Keratinocyte (primary cell): Measurements from ENCODE around the gene GPR65. TPM values are rescaled to one million over a fixed set of nuclear protein-coding genes. Genes with fewer than 3 reads are reported as not detected.

Source experiments
- DNase-seq: peaks from one replicate; pipeline ENCODE4 v3.0.0-alpha.2; 2011; ENCODE audit warnings: low read depth, missing footprints, low spot score
- FAIRE-seq: peaks from 2 replicates; lab custom pipeline; 2011; peaks lifted over from hg19 to GRCh38; lab: Jason Lieb, UNC
- H2AFZ ChIP-seq: 2 replicates; pipeline ENCODE4 v1.6.0; 2012; ENCODE audit warnings: low read length, control low read depth, inconsistent platforms; ENCODE audit not compliant: control insufficient read depth
- H3K27ac ChIP-seq: 2 replicates; pipeline ENCODE4 v1.5.1; 2011; ENCODE audit warnings: low read length; ENCODE audit not compliant: control insufficient read depth, insufficient read depth
- H3K27me3 ChIP-seq: 3 replicates; pipeline ENCODE4 v1.6.0; 2011; ENCODE audit warnings: low read length; ENCODE audit not compliant: control insufficient read depth, insufficient read depth; ENCODE audit errors: extremely low read depth
- H3K36me3 ChIP-seq, 2 experiments: 2 replicates in 1 of 2; 3 replicates in 1 of 2; pipeline ENCODE4 v1.5.1; 2011; ENCODE audit warnings: low read length in 2 of 2, mild to moderate bottlenecking in 1 of 2; ENCODE audit not compliant: control insufficient read depth in 2 of 2, insufficient read depth in 2 of 2; ENCODE audit errors: extremely low read depth in 1 of 2
- H3K4me1 ChIP-seq: 3 replicates; pipeline ENCODE4 v1.5.1; 2011; ENCODE audit warnings: low read length; ENCODE audit not compliant: control insufficient read depth, insufficient read depth; ENCODE audit errors: extremely low read depth
- H3K4me2 ChIP-seq: 3 replicates; pipeline ENCODE4 v1.6.0; 2011; ENCODE audit warnings: low read depth, low read length; ENCODE audit not compliant: control insufficient read depth, insufficient read depth; ENCODE audit errors: extremely low read depth
- H3K4me3 ChIP-seq, 3 experiments: fragments of 200-600 bp in 1 of 3; sonication (generic) in 1 of 3; 2 replicates in 2 of 3; 3 replicates in 1 of 3; pipeline ENCODE4 v1.5.1; 2011 to 2016; ENCODE audit warnings: low read length in 3 of 3, mild to moderate bottlenecking in 3 of 3, control low read depth in 2 of 3, inconsistent platforms in 1 of 3, low read depth in 1 of 3, mixed read lengths in 1 of 3, mixed run types in 1 of 3, moderate library complexity in 1 of 3; ENCODE audit not compliant: control insufficient read depth in 2 of 3, insufficient read depth in 2 of 3; ENCODE audit errors: extremely low read depth in 1 of 3
- H3K79me2 ChIP-seq: 2 replicates; pipeline ENCODE4 v1.6.0; 2012; ENCODE audit warnings: low read length; ENCODE audit not compliant: control insufficient read depth, insufficient read depth
- H3K9ac ChIP-seq: 3 replicates; pipeline ENCODE4 v1.6.0; 2011; ENCODE audit warnings: low read length; ENCODE audit not compliant: control insufficient read depth, insufficient read depth; ENCODE audit errors: extremely low read depth
- H3K9me1 ChIP-seq: 3 replicates; pipeline ENCODE4 v1.6.0; 2011; ENCODE audit warnings: low read length; ENCODE audit not compliant: control insufficient read depth, insufficient read depth; ENCODE audit errors: extremely low read depth
- H3K9me3 ChIP-seq: 2 replicates; pipeline ENCODE4 v1.5.1; 2012; ENCODE audit warnings: low read depth, low read length; ENCODE audit not compliant: control insufficient read depth
- H4K20me1 ChIP-seq: 3 replicates; pipeline ENCODE4 v1.6.0; 2011; ENCODE audit warnings: low read length; ENCODE audit not compliant: control insufficient read depth, insufficient read depth; ENCODE audit errors: extremely low read depth
- CTCF ChIP-seq, 3 experiments: IDR thresholded peaks in 1 of 3; conservative IDR thresholded peaks in 1 of 3; optimal IDR thresholded peaks in 1 of 3; 2 replicates in 2 of 3; 3 replicates in 1 of 3; pipeline versions ENCODE3 to v1.5.1; 2011; ENCODE audit warnings: low read length in 3 of 3, mild to moderate bottlenecking in 3 of 3, moderate library complexity in 2 of 3, control low read depth in 1 of 3, inconsistent platforms in 1 of 3; ENCODE audit not compliant: insufficient read depth in 2 of 3; ENCODE audit errors: extremely low read depth in 1 of 3
- EZH2 ChIP-seq: IDR thresholded peaks from one replicate; pipeline ENCODE4 v1.6.1; 2012; ENCODE audit warnings: inconsistent platforms, mild to moderate bottlenecking, low read length, moderate library complexity
- dilution Hi-C: fragments of 300-500 bp; cut with MboI; formaldehyde crosslinking; loops from one replicate; pipeline ENCODE4 v1.7.0; 2020; ENCODE audit warnings: low sequenced_read_pairs; ENCODE audit not compliant: extremely low pct_ligation_motif_present
- polyA plus RNA-seq, 5 experiments: library from polyadenylated mRNA; depleted of rRNA in 3 of 5; stranded (reverse) in 3 of 5; stranded (forward) in 1 of 5; unstranded in 1 of 5; fragments of >200 nt; gene quantifications; 1 replicate in 1 of 5; 2 replicates in 3 of 5; 3 replicates in 1 of 5; pipeline versions ENCODE4 v1.2.1 to v1.2.3, GENCODE V29; 2011 to 2012; ENCODE audit warnings: missing spikeins in 2 of 5, low read depth in 1 of 5, low replicate concordance in 1 of 5

Gene GPR65
- polyA plus RNA-seq, 1 donor (not counting 4 experiments of a cell fraction or from before 2014, with no cell fraction given): not detected

GRCh38 chr14:88003425-88003824 lies 1.5 kb upstream of the GPR65 start:
- Histone ChIP-seq H3K4me3 (no peak overlapping the region), H3K9ac (no peak overlapping the region), H3K27me3 (no peaks in the 10 kb centered on the region), H3K27ac (no peak overlapping the region), H3K4me1 (no peaks in the 10 kb centered on the region), H2AFZ (no peak overlapping the region), H4K20me1 (no peaks in the 10 kb centered on the region), H3K4me2 (no peak overlapping the region), H3K79me2 (no peaks in the 10 kb centered on the region), H3K9me1 (no peaks in the 10 kb centered on the region), H3K9me3 (no peaks in the 10 kb centered on the region), H3K36me3 (no peaks in the 10 kb centered on the region)
- TF ChIP-seq EZH2: no peak
- TF ChIP-seq CTCF (optimal IDR thresholded peaks at IDR 0.05 in 1 of 3, IDR thresholded peaks at IDR 0.05 in 1 of 3, conservative IDR thresholded peaks at IDR 0.05 in 1 of 3; ENCODE audit: extremely low read depth in 1 of 3, insufficient read depth in 2 of 3, low read length in 3 of 3): no peak
- DNase-seq (no peak), FAIRE-seq (no peak)
- dilution Hi-C loops: no loop called here

GRCh38 chr14:88004506-88005036 lies 364 bp upstream of the GPR65 start:
- Histone ChIP-seq H3K27ac (no peak overlapping the region), H3K79me2 (no peaks in the 10 kb centered on the region), H3K27me3 (no peaks in the 10 kb centered on the region), H3K9ac (no peak overlapping the region), H2AFZ (no peak overlapping the region), H3K9me3 (no peaks in the 10 kb centered on the region), H3K36me3 (no peaks in the 10 kb centered on the region), H3K9me1 (no peaks in the 10 kb centered on the region), H3K4me1 (no peaks in the 10 kb centered on the region), H3K4me2 (no peak overlapping the region), H3K4me3 (no peak overlapping the region), H4K20me1 (no peaks in the 10 kb centered on the region)
- FAIRE-seq (no peak), DNase-seq (no peak)
- dilution Hi-C loops: no loop called here
- TF ChIP-seq EZH2: no peak
